ENCODE measurements around the gene RBFOX2. TPM values are rescaled to one million over a fixed set of nuclear protein-coding genes. Genes with fewer than 3 reads are reported as not detected.

The RBFOX2 gene
- total RNA-seq, 1 donor, result 187 TPM

DNA sequence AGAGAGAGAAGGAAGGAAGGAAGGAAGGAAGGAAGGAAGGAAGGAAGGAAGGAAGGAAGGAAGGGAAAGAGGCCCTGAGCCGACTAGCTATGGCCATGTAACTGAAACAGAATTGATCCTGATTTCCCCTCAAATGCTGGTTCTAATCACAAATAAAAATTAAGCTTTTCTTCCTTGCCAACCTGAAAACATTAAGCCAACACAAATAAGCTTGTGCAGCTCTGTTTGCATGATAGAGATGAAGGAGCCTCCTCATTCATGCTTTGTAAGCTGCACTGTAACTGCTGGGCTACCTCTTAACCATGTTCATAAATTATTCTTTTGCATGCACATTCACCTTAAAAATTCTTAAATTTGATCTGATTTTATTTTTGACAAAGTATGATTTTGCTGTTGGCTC is 338.6 kb downstream of the RBFOX2 start:
- TF ChIP-seq, protein P1, sequence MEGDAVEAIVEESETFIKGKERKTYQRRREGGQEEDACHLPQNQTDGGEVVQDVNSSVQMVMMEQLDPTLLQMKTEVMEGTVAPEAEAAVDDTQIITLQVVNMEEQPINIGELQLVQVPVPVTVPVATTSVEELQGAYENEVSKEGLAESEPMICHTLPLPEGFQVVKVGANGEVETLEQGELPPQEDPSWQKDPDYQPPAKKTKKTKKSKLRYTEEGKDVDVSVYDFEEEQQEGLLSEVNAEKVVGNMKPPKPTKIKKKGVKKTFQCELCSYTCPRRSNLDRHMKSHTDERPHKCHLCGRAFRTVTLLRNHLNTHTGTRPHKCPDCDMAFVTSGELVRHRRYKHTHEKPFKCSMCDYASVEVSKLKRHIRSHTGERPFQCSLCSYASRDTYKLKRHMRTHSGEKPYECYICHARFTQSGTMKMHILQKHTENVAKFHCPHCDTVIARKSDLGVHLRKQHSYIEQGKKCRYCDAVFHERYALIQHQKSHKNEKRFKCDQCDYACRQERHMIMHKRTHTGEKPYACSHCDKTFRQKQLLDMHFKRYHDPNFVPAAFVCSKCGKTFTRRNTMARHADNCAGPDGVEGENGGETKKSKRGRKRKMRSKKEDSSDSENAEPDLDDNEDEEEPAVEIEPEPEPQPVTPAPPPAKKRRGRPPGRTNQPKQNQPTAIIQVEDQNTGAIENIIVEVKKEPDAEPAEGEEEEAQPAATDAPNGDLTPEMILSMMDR (IDR thresholded peaks at IDR 0.05; ENCODE audit: insufficient read depth, low read length), result no peak
- DNase-seq (ENCODE audit: low read depth), result no peak
- H3K4me3 ChIP-seq (ENCODE audit: low read depth, low read length), result no peak overlapping the region

DNA sequence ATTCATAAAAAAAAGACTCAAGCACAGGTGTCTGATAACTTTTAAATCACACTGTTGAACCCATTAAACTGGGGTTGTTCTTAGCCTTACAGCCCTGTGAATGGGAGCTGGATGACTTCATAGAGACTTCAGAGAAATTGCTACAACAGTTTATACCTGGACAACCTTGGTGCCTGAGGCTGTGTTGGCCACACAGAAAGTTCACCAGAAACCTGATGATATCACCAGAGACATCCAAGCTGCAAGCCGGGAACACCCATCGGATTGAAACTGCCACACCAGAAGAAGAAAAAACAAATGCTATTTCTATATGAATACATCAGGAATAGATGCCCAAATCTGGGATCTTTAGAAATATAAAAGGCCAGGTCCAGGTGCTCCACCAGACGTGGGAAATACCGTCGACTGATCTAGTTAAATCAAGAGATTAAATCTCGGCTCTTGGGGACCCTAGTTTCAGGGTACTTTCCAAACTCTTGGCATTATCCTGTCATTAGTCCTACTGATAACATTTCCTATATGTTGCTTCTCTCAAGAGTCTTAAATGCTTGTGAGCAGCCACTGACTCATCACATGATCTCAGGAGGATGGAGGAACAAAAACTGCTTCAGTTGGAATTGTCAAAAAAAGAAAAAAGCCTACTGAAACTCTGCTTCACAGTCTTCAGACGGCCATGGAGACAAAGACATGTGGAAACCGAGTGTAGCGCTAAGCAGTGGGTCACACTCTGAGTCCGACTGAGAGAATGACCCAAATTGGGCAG is 339.5 kb downstream of the RBFOX2 start:
- TF ChIP-seq, protein P1 (IDR thresholded peaks at IDR 0.05; ENCODE audit: insufficient read depth, low read length), result no peak
- no peak overlapping the region for H3K4me3 ChIP-seq (ENCODE audit: low read depth, low read length)
- DNase-seq (ENCODE audit: low read depth), result no peak

Other genes with a start within 250 kb of the RBFOX2 start
- 17.4 and 25.8 TPM in 2 replicates for gene APOL3, start 131.9 kb upstream of the RBFOX2 start, total RNA-seq (ENCODE audit: low replicate concordance)
- 2.0 and 3.1 TPM in 2 replicates for gene APOL4, start 173.0 kb upstream of the RBFOX2 start, total RNA-seq (ENCODE audit: low replicate concordance)
- gene APOL2, start 210.7 kb upstream of the RBFOX2 start, total RNA-seq (ENCODE audit: low replicate concordance), result 45.2 and 228 TPM in 2 replicates
- gene APOL1, start 224.3 kb upstream of the RBFOX2 start, total RNA-seq (ENCODE audit: low replicate concordance), result 10.3 and 29.4 TPM in 2 replicates